ENCODE data around the gene NR3C2.

GRCh38 chr4:148454835-148455234 is 12.6 kb upstream of the NR3C2 start:
- no peak for TF ChIP-seq POLR2A (IDR thresholded peaks at IDR 0.05)
- no peak for TF ChIP-seq CTCF (IDR thresholded peaks at IDR 0.05)
- no peak for TF ChIP-seq POLR2AphosphoS5 (IDR thresholded peaks at IDR 0.05)

Measured in stomach (tissue), 4 donors.